Epithelial cell of proximal tubule (primary cell): ENCODE measurements around the gene NFYB. TPM values are rescaled to one million over a fixed set of nuclear protein-coding genes. Genes with fewer than 3 reads are reported as not detected.

Experiments
- DNase-seq: peaks from one replicate; pipeline ENCODE4 v3.0.0-alpha.2; 2011; ENCODE audit warnings: low read depth
- H3K4me3 ChIP-seq: 2 replicates; pipeline ENCODE4 v1.5.1; 2011; ENCODE audit warnings: low read depth, mild to moderate bottlenecking, low read length
- CTCF ChIP-seq: conservative IDR thresholded peaks from 2 replicates; pipeline ENCODE4 v1.5.1; 2012; ENCODE audit warnings: low read depth, mild to moderate bottlenecking, low read length
- total RNA-seq: library from RNA; depleted of rRNA; stranded (reverse); fragments of >200 nt; gene quantifications from 2 replicates; pipeline ENCODE4 v1.2.3, GENCODE V29; 2015

Gene NFYB
- total RNA-seq, 1 donor from 2014 or later, result 16.1 TPM

GRCh38 chr12:104143002-104143401 is 5.0 kb upstream of the NFYB start:
- no peak overlapping the region for H3K4me3 ChIP-seq
- DNase-seq, result no peak
- TF ChIP-seq CTCF, result no peak

GRCh38 chr12:104142543-104142942 is 4.5 kb upstream of the NFYB start:
- no peak overlapping the region for H3K4me3 ChIP-seq
- TF ChIP-seq CTCF, result no peak
- DNase-seq, result no peak

- no peak for TF ChIP-seq CTCF
- H3K4me3 ChIP-seq, result peak overlapping the region; percentile 54
- no peak for DNase-seq
These were observed 765 bp upstream of the NFYB start for GRCh38 chr12:104138797-104139152.

- TF ChIP-seq CTCF, result no peak
- no peak for DNase-seq
- H3K4me3 ChIP-seq, result peak overlapping the region; percentile 67
These were observed 759 bp downstream of the NFYB start for GRCh38 chr12:104137001-104137901.

GRCh38 chr12:104136577-104136976 is 1.4 kb downstream of the NFYB start:
- H3K4me3 ChIP-seq, result peak overlapping the region; percentile 67
- no peak for DNase-seq
- TF ChIP-seq CTCF, result no peak

- H3K4me3 ChIP-seq, result no peak overlapping the region
- no peak for TF ChIP-seq CTCF
- no peak for DNase-seq
These were observed 3.1 kb downstream of the NFYB start for GRCh38 chr12:104134882-104135281.

GRCh38 chr12:104133866-104134265 is 4.1 kb downstream of the NFYB start:
- DNase-seq, result no peak
- no peak overlapping the region for H3K4me3 ChIP-seq
- TF ChIP-seq CTCF, result no peak
